K562 (cell line): ENCODE data around the gene KIAA0319L. TPM values are rescaled to one million over a fixed set of nuclear protein-coding genes. Genes with fewer than 3 reads are reported as not detected.
A peak's percentile ranks its signal among the peaks of the same experiment; 100 is the strongest.

Experiments
- ATF6 ChIP-seq: sonication (generic); formaldehyde crosslinking; IDR thresholded peaks from 2 replicates; pipeline ENCODE4 v1.4.0; 2020; ENCODE audit warnings: mild to moderate bottlenecking, missing genetic modification reagents
- CHD4 ChIP-seq: fragments of 200-600 bp; sonication (generic); IDR thresholded peaks from 3 replicates; pipeline ENCODE4 v1.6.1; 2012; ENCODE audit warnings: low read depth, mild to moderate bottlenecking, mixed read lengths, low read length, inconsistent platforms; ENCODE audit not compliant: insufficient read depth, insufficient replicate concordance, poor library complexity, severe bottlenecking
- HES1 ChIP-seq: fragments of 450-650 bp; IDR thresholded peaks from 2 replicates; pipeline ENCODE4 v1.6.1; 2016; ENCODE audit warnings: low read depth, mild to moderate bottlenecking, moderate library complexity
- ILF3 ChIP-seq: fragments of 450-650 bp; IDR thresholded peaks from 2 replicates; pipeline ENCODE4 v1.6.1; 2018; ENCODE audit warnings: antibody characterized with exemption, mild to moderate bottlenecking, moderate library complexity, borderline replicate concordance
- IRF1 ChIP-seq: sonication (generic); formaldehyde crosslinking; IDR thresholded peaks from 2 replicates; pipeline ENCODE4 v1.8.0; 2022; ENCODE audit warnings: missing genetic modification reagents, mild to moderate bottlenecking, borderline replicate concordance
- MTA2 ChIP-seq: fragments of 450-650 bp; IDR thresholded peaks from 2 replicates; pipeline ENCODE4 v1.6.1; 2016; ENCODE audit warnings: low read depth
- POLR2AphosphoS2 ChIP-seq: IDR thresholded peaks from 2 replicates; pipeline ENCODE4 v1.6.1; 2012; ENCODE audit warnings: low read length, improper control_type of control experiment
- PYGO2 ChIP-seq: fragments of 450-650 bp; IDR thresholded peaks from 2 replicates; pipeline ENCODE4 v1.6.1; 2016; ENCODE audit warnings: mild to moderate bottlenecking, missing genetic modification characterization, moderate library complexity, missing compliant biosample characterization
- RCOR1 ChIP-seq, 2 experiments: IDR thresholded peaks; 2 replicates each; pipeline ENCODE4 v1.6.1; 2012; ENCODE audit warnings: low read depth in 2 of 2, low read length in 2 of 2, borderline replicate concordance in 1 of 2, improper control_type of control experiment in 1 of 2
- SETDB1 ChIP-seq: IDR thresholded peaks from one replicate; pipeline ENCODE4 v1.6.1; 2012; ENCODE audit warnings: low read length, control low read depth, inconsistent platforms
- SIRT6 ChIP-seq: IDR thresholded peaks from one replicate; pipeline ENCODE4 v1.6.1; 2012; ENCODE audit warnings: low read depth, mild to moderate bottlenecking, control low read depth, inconsistent platforms, low read length, moderate library complexity
- TBP ChIP-seq: optimal IDR thresholded peaks from 2 replicates; pipeline ENCODE3; 2011; ENCODE audit warnings: low read depth, low read length, improper control_type of control experiment
- TCF15 ChIP-seq: fragments of 250-450 bp; sonication (Bioruptor Pico); IDR thresholded peaks from 2 replicates; pipeline ENCODE4 v1.8.0; 2022; ENCODE audit warnings: moderate library complexity, mild to moderate bottlenecking, inconsistent platforms
- THAP12 ChIP-seq: fragments of 250-450 bp; sonication (Bioruptor Pico); IDR thresholded peaks from 2 replicates; pipeline ENCODE4 v1.9.0; 2021; ENCODE audit warnings: mild to moderate bottlenecking, inconsistent platforms
- WHSC1 ChIP-seq: IDR thresholded peaks from one replicate; pipeline ENCODE4 v1.6.1; 2012; ENCODE audit warnings: low read length, control low read depth, inconsistent platforms
- ZBTB33 ChIP-seq: sonication (generic); formaldehyde crosslinking; IDR thresholded peaks from 2 replicates; pipeline ENCODE4 v1.8.1; 2023; ENCODE audit warnings: mild to moderate bottlenecking, missing genetic modification reagents
- ZFP1 ChIP-seq: fragments of 450-650 bp; formaldehyde crosslinking; IDR thresholded peaks from 2 replicates; pipeline ENCODE4 v1.4.0; 2020; ENCODE audit warnings: mild to moderate bottlenecking, mixed read lengths
- ZNF444 ChIP-seq: fragments of 250-450 bp; sonication (Bioruptor Pico); IDR thresholded peaks from 2 replicates; pipeline ENCODE4 v1.4.0; 2020; ENCODE audit warnings: mild to moderate bottlenecking, moderate library complexity
- ZNF57 ChIP-seq: fragments of 450-650 bp; formaldehyde crosslinking; IDR thresholded peaks from 2 replicates; pipeline ENCODE4 v1.4.0; 2020; ENCODE audit warnings: mild to moderate bottlenecking, moderate library complexity
- ZNF644 ChIP-seq: fragments of 200-800 bp; sonication (Bioruptor generic); IDR thresholded peaks from 2 replicates; pipeline ENCODE4 v1.6.1; 2016; ENCODE audit warnings: low read depth, missing genetic modification characterization, missing compliant biosample characterization
- polyA plus RNA-seq, 8 experiments: library from polyadenylated mRNA; depleted of rRNA in 4 of 8; stranded (reverse) in 5 of 8; unstranded in 3 of 8; fragments of >200 nt; fragmentation: Nextera tagmentation in 2 of 8; fragmentation: Illumina TruSeq in 1 of 8; extraction: Ambion mirVana in 2 of 8; extraction: Trizol in 1 of 8; gene quantifications; 2 replicates each; pipeline versions ENCODE4 v1.2.1 to v1.2.3, GENCODE V29; 2011 to 2014; ENCODE audit warnings: inconsistent platforms in 1 of 8, missing spikeins in 1 of 8
- total RNA-seq, 7 experiments: library from RNA; depleted of rRNA in 6 of 7; stranded (reverse); fragments of >200 nt in 6 of 7; fragmentation: Illumina TruSeq in 2 of 7; extraction: Trizol in 2 of 7; gene quantifications; 2 replicates each; pipeline versions ENCODE4 v1.2.1 to v1.2.3, GENCODE V29; 2011 to 2021; ENCODE audit warnings: low replicate concordance in 1 of 7

Gene KIAA0319L
- total and polyA plus RNA-seq, 9 of the 15 experiments (the other 6 are each of a cell fraction or from before 2014, with no cell fraction given) = 2.4 to 51.7 (median 27.4) TPM

- TF ChIP-seq ZBTB33 (CRISPR knock-in tag) = no peak
- no peak for TF ChIP-seq TBP
- TF ChIP-seq RCOR1 (IDR thresholded peaks at IDR 0.05; ENCODE audit: borderline replicate concordance in 1 of 2, low read depth in 2 of 2, low read length in 2 of 2) = peak in 1 of 2 experiments; percentile 82; a peak in 2 of 4 replicates
- no peak for TF ChIP-seq SETDB1
- no peak for TF ChIP-seq ZNF57 (CRISPR knock-in tag)
- no peak for TF ChIP-seq TCF15 (CRISPR knock-in tag)
- no peak for TF ChIP-seq THAP12 (CRISPR knock-in tag)
- TF ChIP-seq ZNF644 (tag) = peak; percentile 80; the same call in 1 of the 2 replicates
- no peak for TF ChIP-seq MTA2
- no peak for TF ChIP-seq POLR2AphosphoS2
- no peak for TF ChIP-seq WHSC1
- TF ChIP-seq SIRT6 = no peak
- TF ChIP-seq CHD4 = no peak
- no peak for TF ChIP-seq ILF3
- no peak for TF ChIP-seq ATF6 (CRISPR knock-in tag)
- peak; percentile 41; the same call in 1 of the 2 replicates for TF ChIP-seq PYGO2
- no peak for TF ChIP-seq IRF1 (CRISPR knock-in tag)
- TF ChIP-seq ZNF444 (CRISPR knock-in tag) = no peak
- peak; percentile 96 for TF ChIP-seq HES1
- no peak for TF ChIP-seq ZFP1 (CRISPR knock-in tag)
Measured at GRCh38 chr1:35431173-35431599, 126.0 kb downstream of the KIAA0319L start (continued).
